ENCODE measurements around the gene ZHX3. TPM values are rescaled to one million over a fixed set of nuclear protein-coding genes. Genes with fewer than 3 reads are reported as not detected.

Gene ZHX3
- total RNA-seq, 1 experiment from 2014 or later: 5.4 TPM

DNA sequence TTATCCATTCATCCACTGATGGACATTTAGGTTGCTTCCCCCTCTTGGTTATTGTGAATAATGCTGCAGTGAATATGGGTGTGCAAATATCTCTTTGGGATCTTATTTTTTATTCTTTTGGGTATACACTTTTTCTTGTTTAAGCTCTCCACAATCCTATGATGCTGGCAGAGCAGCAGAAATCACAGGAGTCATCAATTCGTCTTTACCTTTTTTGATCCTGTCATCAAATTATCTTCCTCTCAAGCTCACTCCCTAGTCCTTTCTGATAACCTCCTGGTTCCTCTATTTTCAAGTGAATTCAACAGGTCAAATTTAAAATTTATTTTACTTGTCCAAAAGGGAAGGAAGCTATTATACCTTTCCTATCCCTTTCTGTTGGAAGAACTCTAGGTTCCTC is 91.1 kb downstream of the ZHX3 start:
- DNase-seq (ENCODE audit: low read depth): no peak

DNA sequence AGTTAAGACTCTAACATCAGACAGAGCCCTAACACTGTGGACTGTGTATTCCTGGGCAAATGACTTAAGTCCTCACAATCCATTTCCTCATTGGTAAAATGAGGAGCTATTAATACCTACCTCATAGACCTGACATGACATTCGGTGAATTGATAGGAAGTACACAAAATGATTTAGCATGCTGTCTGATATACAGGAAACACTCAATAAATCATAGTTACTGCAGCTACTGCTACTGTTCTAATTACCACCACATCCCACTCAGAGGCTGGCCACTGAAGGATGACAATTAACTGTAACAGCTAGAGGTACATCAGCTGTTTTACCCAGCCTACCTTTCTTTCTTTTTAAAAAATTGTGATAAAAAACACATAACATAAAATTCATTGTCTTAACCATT is 92.4 kb downstream of the ZHX3 start:
- no peak for DNase-seq (ENCODE audit: low read depth)

DNA sequence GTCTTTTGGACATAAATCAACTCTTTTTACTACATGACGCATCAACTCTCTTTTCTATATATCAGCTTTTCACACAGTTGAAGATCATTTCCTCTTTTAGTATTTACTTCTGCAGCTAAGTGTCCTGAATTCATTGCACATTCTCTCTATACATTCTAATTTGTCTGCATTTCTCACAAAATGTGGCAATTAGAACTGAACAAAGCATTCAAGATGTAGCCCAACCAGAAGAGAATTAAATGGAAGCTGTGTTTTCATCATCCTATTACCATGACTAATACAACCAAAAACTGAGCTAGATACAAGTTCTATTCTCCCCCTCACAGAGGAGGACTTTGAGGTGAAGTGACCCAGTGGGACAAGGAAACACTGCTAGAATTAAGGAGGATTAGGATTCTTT is 93.2 kb downstream of the ZHX3 start:
- no peak for DNase-seq (ENCODE audit: low read depth)

DNA sequence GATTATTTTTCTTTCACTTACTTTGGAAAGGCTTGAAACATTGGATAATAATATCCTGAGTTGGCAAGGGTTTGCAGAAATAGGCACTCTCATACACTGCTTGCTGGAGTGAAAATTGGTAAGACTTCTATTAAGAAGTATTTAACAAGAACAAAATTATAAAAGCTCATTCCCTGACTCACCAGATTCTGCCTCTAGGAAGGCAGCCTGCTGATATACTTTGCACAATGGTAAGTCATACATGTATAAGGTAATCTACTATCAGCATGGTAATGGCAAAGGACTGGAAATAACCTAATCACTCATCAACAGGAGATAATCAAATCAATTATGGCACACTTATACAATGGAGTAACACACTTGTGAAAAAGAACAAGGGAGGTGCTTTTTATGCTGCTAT is 94.4 kb downstream of the ZHX3 start:
- no peak for DNase-seq (ENCODE audit: low read depth)

DNA sequence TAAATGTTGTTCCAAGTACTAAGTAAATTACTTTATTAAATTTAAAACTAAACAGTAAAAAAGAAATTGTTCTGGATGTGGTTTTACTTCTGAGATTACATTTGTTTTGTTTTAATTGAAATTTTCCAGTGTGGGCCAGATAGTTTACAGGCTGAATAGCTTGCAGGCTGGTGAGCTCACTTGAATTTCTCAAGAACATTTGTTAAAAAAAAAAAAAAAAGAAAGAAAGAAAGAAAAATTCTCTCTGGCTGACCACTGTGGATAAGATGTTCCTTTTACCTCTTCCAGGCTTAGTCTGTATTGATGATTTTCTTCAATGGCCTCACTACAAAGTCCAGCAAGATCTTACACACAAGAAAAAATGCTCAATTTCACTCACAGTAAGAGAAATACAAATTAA is 94.8 kb downstream of the ZHX3 start:
- DNase-seq (ENCODE audit: low read depth): no peak

DNA sequence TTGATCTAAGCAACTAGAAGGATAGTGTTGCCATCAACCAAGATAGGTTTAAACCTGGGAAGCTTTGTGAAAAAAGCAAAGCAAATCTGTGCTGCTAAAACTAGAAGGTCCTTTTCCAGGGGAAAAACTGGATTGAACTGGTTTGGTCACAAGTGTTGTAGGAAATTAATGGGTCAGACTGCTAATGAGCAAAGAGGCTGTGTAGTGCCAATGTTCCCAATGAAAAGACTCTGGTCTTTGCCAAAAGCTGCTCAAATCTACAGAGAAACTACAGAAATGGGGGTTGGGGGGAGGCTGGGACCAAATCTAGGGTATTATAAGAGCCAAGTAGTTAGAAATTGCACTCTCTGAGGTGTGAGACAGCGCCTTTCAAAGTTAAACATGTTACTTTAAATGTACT is 95.2 kb downstream of the ZHX3 start:
- DNase-seq (ENCODE audit: low read depth): no peak

DNA sequence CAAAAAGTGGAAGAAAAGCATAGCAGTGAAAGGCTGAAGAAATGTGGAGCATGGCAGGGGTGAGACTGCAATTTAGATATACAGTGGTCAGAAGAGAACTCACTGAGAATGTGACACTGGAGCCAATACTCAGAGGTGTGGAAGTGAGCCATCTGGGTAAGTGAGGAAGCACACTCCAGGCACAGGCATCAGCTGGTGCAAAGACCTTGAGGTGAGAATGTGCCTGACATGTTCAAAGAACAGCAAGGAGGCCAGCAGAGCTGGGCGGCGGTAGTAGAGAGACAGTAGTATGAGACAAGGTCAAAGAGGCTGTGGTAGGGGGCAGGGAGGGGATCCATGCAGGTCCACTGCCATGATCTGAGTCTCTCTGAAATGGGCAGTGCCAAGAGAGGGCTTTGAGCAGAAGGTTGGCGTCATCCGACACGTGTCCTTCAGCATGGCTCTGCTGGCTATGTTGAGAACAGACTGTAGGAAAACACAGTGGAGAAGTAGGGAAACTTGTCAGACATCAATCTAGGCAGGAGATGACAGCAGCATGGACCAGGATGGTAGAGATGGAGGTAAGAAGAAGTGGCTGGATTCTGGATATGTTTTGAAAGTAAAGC is 95.8 kb downstream of the ZHX3 start:
- no peak for DNase-seq (ENCODE audit: low read depth)

DNA sequence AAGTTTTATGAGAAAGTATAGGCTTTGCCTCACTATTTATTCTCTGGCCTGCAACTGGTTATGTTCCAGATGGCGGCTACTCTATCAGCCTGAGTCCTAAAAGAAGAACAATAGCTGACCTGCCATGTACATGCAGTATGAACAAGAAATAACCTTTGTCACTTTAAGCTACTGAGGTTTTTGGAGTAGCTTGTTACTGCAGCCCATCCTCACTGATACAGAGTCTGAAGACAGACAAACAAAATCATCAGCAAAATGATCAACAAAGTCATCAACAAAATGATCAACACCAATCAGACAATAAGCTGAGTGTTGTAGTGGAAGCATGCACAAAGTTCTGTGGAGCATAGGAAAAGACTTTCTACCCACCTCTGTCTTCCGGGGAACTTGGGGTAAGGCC is 97.7 kb downstream of the ZHX3 start:
- DNase-seq (ENCODE audit: low read depth): no peak

DNA sequence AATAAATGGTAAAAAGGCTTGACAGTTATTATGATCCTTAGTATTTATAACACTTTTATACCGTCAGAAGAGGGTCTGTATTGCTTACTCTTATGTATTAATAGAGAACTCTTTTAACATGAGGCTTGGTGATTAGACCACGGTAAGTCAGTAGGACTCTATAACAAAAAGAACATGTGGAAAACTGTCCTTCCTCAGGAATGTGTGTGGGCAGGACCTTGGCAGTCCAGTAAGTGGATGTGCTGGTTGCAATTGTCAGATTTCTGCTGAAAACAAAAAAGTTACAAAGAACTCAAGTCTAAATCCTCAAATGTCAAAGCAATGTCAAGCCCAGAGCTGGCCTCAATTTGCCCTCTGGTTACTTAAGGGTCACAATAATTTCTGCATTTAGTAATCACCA is 99.1 kb downstream of the ZHX3 start:
- DNase-seq (ENCODE audit: low read depth): no peak

DNA sequence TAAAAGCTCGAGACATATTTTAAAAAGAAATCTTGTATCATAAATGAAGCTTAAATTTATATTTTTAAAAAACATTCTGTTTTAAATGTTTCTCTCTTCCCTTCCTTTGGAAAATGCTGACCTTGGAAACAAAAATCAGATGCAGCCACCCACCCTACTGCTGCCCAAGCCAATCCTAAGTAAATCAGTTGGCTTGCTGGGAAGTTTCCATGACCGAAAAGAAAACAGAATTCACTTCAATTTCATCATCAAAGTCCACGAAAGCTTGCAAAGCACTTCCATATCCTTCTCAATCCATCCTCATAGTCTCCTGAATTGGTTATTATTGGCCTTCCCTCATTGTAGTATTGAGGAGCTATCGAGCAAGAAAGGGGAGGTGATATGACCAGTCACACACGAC is 100.1 kb downstream of the ZHX3 start:
- DNase-seq (ENCODE audit: low read depth): no peak

DNA sequence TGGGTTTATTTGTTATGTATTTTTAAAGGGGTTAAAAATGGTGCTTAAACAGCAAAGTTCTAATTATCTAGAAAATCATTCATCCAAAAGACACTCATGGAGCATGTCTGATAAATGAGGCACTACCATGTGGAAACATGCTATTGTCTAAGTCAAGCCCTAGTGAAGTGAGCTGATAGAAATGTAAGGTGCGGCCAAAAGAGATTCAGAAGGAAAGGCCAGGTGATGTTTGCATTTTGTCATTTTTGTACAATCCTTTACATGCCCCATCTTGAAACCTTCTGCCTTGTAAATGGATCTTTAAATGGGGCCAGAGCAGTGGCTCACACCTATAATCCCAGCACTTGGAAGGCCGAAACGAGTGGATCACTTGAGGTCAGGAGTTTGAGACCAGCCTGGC is 102.9 kb downstream of the ZHX3 start:
- DNase-seq (ENCODE audit: low read depth): no peak

DNA sequence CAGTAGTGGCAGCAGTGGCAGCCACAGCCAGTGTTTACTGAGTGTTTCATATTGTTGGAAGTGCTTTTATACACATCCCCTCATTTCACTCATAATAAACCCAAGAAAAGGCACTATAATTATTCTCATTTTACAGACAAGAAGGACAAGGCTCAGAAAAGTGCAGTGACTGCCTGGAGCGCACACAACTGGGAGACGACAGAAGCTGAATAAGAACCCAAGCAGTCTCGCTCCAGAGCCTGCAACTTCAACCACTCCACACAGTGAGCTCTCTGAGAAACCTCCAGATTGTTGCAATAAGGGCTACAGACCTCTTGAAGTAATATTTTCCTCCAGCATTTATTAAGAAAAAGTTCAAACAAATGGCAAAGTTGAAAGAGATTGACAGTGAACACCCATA is 103.3 kb downstream of the ZHX3 start:
- DNase-seq (ENCODE audit: low read depth): no peak

DNA sequence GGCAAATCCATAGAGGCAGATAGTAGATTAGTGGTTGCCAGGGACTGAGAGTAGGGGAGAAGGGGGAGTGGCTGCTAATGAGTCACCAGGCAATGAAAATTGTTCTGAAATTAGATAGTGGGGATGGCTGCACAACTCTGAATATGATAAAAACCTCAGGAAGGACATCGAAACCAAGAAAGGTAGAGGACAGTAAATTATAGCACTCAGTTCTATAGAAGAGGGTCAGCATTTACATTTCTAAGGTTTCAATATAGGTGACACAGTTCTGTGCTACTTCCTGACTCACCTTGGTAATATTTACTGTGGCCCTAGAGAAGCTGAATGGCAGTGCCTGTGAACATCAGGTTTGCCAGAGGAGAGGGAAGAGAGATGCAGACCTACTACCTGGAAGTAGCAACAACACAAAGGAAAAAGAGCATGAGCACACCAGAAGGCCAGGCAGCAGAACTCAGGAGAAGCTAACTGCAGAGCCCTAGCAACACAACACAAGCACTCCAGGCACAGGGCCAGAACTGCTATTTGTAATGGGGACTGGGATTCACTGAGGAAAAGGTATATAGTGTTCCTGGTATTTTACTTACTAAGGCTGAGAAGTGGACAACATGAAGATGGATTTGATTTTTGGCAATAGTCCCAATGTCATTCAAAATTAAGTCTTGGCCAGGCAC is 104.2 kb downstream of the ZHX3 start:
- peak; percentile 39 for DNase-seq (ENCODE audit: low read depth)

DNA sequence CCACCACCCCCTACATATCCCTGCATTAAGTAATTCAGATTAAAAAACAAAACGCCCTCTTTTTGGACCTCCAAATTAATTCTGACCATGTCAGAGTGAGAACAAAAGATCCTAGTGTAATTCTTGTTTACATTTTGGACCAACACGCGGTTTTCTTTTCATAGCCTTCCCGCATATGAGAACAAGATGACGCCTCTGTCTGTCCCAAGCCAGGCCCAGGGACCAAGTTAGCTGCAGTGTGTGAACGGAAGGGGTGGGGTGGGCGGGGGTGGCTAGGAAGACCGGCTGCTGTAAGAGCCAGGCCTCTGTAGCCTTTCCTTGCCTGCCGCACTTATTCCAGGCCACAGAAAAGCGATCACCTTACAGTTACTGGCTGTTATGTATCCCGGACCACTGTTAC is 112.2 kb downstream of the ZHX3 start:
- no peak for DNase-seq (ENCODE audit: low read depth)

DNA sequence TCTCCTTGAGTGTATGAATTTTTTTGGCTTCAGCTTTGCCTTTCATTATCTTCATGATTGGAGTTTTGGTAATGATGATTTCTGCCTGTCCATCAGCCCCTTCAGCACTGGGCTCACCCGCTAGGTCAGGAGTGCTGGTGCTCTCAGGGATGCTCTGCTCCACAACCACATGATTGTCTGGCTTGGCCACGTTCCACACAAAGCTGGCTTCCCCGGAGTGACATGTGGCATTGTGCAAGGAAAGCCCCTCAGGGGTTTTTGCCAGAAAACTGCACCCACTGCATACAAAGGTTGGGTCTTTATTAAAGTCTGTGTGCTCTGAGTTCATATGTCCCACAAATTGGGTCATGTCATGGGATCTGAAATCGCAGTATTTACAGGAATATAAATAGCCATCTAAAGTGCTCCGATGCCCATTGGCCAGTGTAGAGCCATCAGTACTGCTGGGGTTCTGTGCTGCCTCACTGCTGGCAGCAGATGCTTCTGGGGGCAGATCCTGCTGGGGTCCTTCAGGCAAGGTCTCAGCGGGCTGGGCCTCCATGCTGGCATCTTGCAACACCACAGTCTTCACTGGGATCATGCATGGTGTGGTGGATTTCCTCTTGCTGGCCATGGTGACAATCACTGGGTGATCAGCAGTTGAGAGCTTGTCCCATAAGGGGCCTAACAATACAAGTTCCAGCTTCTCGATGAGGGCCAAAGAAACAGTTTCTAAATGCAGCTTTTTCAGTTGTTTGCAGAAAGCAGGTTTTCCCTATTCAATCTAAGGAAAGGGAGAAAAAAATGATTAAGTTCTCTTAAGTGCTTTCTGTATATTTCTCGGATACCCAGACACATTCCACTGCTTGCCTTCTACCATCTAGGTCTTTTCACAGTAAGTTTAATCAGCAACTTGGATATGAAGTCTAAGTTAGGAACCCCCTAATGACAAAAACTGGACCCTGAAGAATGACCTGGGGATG is 112.9 kb downstream of the ZHX3 start:
- no peak for DNase-seq (ENCODE audit: low read depth)

DNA sequence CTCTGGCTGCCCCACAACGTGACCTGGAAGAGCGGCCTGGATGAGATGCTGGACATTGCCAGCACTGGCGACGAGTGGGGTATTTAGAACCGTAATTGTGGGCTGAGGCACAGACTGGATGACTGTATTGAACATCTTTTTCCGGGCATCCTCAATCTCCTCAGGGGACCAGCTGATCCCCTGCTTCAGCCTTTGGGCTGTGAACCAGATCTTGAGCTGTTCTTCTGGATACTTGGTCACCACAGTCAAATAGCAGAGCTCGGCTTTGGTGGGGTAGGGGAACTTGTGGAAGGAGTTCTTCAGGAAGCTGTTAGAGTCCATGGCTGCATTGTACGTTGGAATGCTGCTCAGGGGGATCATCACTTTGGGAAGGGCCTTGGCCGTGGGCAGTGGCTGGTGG is 113.9 kb downstream of the ZHX3 start:
- DNase-seq (ENCODE audit: low read depth): no peak

DNA sequence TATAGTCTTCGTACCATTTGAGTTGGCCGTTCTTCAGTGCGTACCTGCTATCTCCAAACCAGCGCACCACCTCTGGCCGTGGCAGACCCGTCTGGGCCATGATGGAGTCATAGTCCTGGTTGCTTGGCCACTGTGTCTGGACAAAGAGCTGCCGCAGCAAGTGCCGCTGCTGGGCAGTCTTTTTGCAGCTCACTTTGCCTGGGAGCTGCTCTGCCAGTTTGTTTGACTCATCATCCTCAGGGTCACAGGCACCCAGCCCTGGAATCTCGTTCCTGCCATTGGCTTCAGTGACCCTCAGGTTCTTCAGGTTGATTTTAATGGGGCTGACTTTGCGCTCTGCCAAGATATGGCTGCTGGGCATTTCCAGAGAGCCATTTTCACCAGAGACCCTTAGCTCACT is 115.1 kb downstream of the ZHX3 start:
- DNase-seq (ENCODE audit: low read depth): no peak

DNA sequence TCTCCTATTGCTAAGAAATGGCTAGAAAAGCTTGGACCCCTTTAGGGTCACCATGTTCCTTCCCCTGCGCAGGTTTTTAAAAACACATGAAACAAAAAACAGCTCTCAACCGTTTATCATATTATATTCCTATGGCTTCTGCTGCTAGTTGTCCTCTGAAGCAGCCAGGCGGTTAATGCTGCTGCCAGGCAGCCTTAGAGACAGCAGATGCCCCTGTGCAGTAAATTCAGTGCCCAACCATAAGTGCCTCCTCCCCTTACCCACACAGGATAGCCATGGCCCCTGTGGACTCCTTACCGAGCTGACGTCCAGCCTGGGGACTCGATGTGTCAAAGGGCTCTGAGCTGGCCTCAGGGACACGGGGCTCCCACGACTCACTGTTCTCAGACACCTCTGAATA is 115.8 kb downstream of the ZHX3 start:
- DNase-seq (ENCODE audit: low read depth): no peak

DNA sequence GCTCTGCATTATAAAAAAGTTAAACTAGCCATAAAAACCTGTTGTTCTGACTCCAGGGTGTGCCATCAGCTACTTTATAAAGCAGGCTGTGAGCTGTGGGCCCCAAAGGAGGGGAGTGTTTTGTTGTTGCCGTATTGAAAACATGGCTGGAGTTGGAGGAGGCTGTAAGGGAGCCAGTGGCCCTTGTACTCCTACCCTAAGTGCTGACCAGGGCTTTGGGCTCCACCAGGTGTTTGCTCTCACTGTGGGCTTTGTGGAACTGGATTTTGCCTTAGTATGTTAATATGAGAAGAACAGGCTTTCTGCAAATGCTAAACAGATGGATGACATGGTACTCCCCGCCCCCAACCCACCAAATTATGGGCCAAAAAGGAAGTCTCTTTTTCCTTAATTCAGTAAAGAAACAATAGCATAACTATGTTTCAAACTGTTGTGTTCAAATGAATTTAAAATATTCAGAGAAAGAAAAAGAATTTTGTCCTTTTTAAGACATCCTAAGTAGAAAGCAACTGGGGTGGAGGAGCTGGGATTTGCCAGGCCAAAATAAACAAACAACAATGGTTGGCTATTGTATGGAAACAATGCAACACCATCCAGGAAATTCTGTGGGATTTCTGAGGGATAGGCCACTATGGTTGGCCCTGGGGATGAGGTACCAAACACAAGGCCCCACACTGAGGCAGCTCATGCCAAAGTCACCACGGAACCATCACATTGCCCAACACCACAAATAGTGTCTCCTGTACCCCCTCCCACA is 116.9 kb downstream of the ZHX3 start:
- no peak for DNase-seq (ENCODE audit: low read depth)

DNA sequence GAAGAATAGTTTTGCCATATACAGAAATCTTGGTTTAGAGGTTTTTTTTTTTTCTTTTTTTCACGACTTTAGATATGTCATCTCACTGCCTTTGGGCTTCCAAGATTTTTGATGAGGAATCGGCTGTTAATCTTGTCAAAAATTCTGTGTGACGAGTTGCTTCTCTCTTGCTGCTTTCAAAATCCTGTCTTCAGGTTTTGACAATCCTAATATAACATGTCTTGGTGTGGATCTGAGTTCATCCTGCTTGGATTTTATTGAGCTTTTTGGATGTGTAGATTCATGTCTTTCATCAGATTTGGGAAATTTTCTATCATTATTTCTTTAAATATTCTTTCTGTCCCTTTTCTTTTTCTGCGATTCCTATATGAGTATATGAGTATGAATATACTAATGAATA is 119.1 kb downstream of the ZHX3 start:
- DNase-seq (ENCODE audit: low read depth): no peak

DNA sequence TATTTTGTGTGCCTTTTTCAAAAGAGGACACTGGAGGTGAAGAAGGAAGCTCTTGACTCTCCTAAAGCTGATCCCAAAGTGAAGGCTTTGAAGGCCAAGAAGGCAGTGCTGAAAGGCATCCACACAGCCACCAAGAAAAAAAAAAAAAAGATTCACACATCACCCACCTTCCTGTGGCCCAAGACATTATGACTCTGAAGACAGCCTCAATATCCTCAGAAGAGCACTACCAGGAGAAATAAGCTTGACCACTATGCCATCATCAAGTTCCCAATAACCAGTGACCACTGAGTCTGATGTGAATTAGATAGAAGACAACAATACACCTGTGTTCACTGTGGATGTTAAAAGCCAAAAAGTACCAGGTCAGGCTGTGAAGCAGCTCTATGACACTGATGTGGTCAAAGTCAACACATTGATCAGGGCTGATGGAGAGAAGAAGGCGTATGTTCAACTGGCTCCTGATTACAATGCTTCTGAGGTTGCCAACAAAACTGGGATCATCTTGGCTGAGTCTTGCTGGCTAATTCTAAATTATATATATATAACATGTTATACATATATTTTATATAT is 120.8 kb downstream of the ZHX3 start:
- DNase-seq (ENCODE audit: low read depth): no peak

DNA sequence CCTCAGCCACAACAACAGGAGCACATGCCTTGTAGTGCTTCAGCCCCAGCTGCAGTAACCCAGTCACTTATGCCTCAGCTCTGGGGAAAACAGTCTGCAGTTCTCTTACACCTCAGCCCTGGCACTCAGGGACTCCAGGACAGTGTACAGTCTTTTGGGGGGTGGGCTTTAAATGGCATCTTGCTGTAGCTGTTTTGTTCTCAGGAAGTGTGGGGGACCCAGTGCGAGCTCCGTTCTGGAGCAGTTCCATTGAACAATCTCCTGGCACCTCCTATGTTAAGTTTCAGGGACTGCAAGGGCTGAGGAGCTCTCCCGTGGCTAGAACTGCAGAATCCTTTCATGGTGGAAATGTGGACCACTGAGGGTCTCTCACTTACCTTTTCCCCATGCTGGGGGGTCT is 125.0 kb downstream of the ZHX3 start:
- DNase-seq (ENCODE audit: low read depth): no peak
